GM19351 (cell line): Measurements from ENCODE around the gene OCLN.
"Not testable (repeated sequence)": the region's sequence is repeated elsewhere in the genome, so short reads cannot be mapped to it uniquely, and the experiment has no call there.

ENCODE experiments used
- ATAC-seq: cut with Tn5 transposase; IDR thresholded peaks from one replicate; pipeline ENCODE4 v1.9.1; 2021; ENCODE audit warnings: mild to moderate bottlenecking, moderate library complexity; ENCODE audit not compliant: unreplicated experiment

OCLN gene

GRCh38 chr5:69492391-69492922, at the start of gene OCLN:
Gene OCLN (plus strand): TSS chr5:69492790. CDS start chr5:69504245, 11,455 bp downstream.
- peak; percentile 58 for ATAC-seq

GRCh38 chr5:69444127-69444754, 48.3 kb upstream of the OCLN start:
- ATAC-seq, result no peak

GRCh38 chr5:69449511-69449910, 43.1 kb upstream of the OCLN start:
- ATAC-seq, result no peak

GRCh38 chr5:69450116-69450515, 42.5 kb upstream of the OCLN start:
- ATAC-seq, result no peak

- ATAC-seq, result not testable (repeated sequence)
These were observed 42.1 kb upstream of the OCLN start for GRCh38 chr5:69450527-69450926.

GRCh38 chr5:69451941-69452647, 40.5 kb upstream of the OCLN start:
- no peak for ATAC-seq

GRCh38 chr5:69453487-69453886, 39.1 kb upstream of the OCLN start:
- ATAC-seq, result not testable (repeated sequence)

- no peak for ATAC-seq
These were observed 37.9 kb upstream of the OCLN start for GRCh38 chr5:69454460-69455249.

- not testable (repeated sequence) for ATAC-seq
These were observed 37.1 kb upstream of the OCLN start for GRCh38 chr5:69455428-69455988.

- no peak for ATAC-seq
These were observed 30.4 kb upstream of the OCLN start for GRCh38 chr5:69462170-69462569.

- ATAC-seq, result not testable (repeated sequence)
These were observed 26.2 kb upstream of the OCLN start for GRCh38 chr5:69466375-69466774.

- ATAC-seq, result peak; percentile 93
These were observed 25.0 kb upstream of the OCLN start for GRCh38 chr5:69467442-69468225.

GRCh38 chr5:69468631-69469030, 24.0 kb upstream of the OCLN start:
- ATAC-seq, result no peak

GRCh38 chr5:69471516-69471915, 21.1 kb upstream of the OCLN start:
- ATAC-seq, result not testable (repeated sequence)

GRCh38 chr5:69472535-69473143, 20.0 kb upstream of the OCLN start:
- not testable (repeated sequence) for ATAC-seq

- ATAC-seq, result no peak
These were observed 15.4 kb upstream of the OCLN start for GRCh38 chr5:69477170-69477569.

GRCh38 chr5:69478296-69478695, 14.3 kb upstream of the OCLN start:
- not testable (repeated sequence) for ATAC-seq

- no peak for ATAC-seq
These were observed 7.7 kb upstream of the OCLN start for GRCh38 chr5:69484891-69485290.

GRCh38 chr5:69485471-69485870, 7.1 kb upstream of the OCLN start:
- no peak for ATAC-seq

- no peak for ATAC-seq
These were observed 3.3 kb upstream of the OCLN start for GRCh38 chr5:69489246-69489645.
